HL-60 (cell line): Measurements from ENCODE around the gene JAG1.

ENCODE experiments used
- DNase-seq, 2 experiments: peaks; one replicate each; pipeline ENCODE4 v3.0.0-alpha.2; 2010 to 2020; ENCODE audit warnings: low read depth in 1 of 2, low spot score in 1 of 2
- H3K27ac ChIP-seq: fragments of 250-450 bp; sonication (Bioruptor Pico); replicated peaks from 2 replicates; pipeline ENCODE4 v1.5.1; 2020; ENCODE audit warnings: mild to moderate bottlenecking, moderate library complexity
- H3K27me3 ChIP-seq: fragments of 250-450 bp; sonication (Bioruptor Pico); 2 replicates; pipeline ENCODE4 v1.5.1; 2021; ENCODE audit warnings: mild to moderate bottlenecking, moderate library complexity; ENCODE audit not compliant: insufficient read depth, poor library complexity, severe bottlenecking
- H3K4me3 ChIP-seq: replicated peaks from 2 replicates; pipeline ENCODE4 v1.5.1; 2011; ENCODE audit warnings: mild to moderate bottlenecking, control low read depth, low read length; ENCODE audit not compliant: insufficient read depth
- GABPA ChIP-seq: IDR thresholded peaks from 2 replicates; pipeline ENCODE4 v1.6.1; 2012; ENCODE audit warnings: low read depth
- POLR2AphosphoS5 ChIP-seq: IDR thresholded peaks from 2 replicates; pipeline ENCODE4 v1.6.1; 2012; ENCODE audit warnings: low read depth
- SPI1 ChIP-seq: IDR thresholded peaks from 2 replicates; pipeline ENCODE4 v1.6.1; 2012; ENCODE audit warnings: low read depth, mild to moderate bottlenecking, borderline replicate concordance
- TF ChIP-seq, protein P1 (sequence below): IDR thresholded peaks from 2 replicates; pipeline ENCODE4 v1.6.1; 2012; ENCODE audit warnings: low read depth; ENCODE audit not compliant: insufficient replicate concordance
- TF ChIP-seq, protein P2 (sequence below): IDR thresholded peaks from one replicate; pipeline ENCODE4 v1.5.1; 2011; ENCODE audit warnings: low read length, control low read depth, inconsistent platforms; ENCODE audit not compliant: insufficient read depth

Gene JAG1

DNA sequence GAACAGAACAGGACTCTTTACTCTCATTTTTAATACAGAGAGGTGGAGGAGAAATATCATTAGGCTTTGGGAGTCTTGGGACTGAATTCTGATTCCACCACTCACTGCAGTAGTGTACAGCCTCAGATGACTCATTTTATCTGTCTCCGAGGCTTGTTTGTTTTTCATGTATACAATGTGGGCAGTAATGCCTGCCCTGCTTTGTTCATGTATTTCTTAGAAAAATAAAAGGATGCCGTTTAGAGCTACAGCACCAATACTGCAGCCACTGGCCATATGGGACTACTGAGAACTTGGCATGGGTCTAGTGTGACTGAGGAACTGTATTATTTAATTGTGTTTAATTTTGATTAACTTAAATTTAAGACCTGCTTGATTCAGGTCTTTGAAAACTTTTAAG is 41.2 kb upstream of the JAG1 start:
- no peak for TF ChIP-seq POLR2AphosphoS5
- TF ChIP-seq GABPA = no peak
- TF ChIP-seq, protein P1, sequence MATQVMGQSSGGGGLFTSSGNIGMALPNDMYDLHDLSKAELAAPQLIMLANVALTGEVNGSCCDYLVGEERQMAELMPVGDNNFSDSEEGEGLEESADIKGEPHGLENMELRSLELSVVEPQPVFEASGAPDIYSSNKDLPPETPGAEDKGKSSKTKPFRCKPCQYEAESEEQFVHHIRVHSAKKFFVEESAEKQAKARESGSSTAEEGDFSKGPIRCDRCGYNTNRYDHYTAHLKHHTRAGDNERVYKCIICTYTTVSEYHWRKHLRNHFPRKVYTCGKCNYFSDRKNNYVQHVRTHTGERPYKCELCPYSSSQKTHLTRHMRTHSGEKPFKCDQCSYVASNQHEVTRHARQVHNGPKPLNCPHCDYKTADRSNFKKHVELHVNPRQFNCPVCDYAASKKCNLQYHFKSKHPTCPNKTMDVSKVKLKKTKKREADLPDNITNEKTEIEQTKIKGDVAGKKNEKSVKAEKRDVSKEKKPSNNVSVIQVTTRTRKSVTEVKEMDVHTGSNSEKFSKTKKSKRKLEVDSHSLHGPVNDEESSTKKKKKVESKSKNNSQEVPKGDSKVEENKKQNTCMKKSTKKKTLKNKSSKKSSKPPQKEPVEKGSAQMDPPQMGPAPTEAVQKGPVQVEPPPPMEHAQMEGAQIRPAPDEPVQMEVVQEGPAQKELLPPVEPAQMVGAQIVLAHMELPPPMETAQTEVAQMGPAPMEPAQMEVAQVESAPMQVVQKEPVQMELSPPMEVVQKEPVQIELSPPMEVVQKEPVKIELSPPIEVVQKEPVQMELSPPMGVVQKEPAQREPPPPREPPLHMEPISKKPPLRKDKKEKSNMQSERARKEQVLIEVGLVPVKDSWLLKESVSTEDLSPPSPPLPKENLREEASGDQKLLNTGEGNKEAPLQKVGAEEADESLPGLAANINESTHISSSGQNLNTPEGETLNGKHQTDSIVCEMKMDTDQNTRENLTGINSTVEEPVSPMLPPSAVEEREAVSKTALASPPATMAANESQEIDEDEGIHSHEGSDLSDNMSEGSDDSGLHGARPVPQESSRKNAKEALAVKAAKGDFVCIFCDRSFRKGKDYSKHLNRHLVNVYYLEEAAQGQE = no peak
- no peak for TF ChIP-seq SPI1
- TF ChIP-seq, protein P2, sequence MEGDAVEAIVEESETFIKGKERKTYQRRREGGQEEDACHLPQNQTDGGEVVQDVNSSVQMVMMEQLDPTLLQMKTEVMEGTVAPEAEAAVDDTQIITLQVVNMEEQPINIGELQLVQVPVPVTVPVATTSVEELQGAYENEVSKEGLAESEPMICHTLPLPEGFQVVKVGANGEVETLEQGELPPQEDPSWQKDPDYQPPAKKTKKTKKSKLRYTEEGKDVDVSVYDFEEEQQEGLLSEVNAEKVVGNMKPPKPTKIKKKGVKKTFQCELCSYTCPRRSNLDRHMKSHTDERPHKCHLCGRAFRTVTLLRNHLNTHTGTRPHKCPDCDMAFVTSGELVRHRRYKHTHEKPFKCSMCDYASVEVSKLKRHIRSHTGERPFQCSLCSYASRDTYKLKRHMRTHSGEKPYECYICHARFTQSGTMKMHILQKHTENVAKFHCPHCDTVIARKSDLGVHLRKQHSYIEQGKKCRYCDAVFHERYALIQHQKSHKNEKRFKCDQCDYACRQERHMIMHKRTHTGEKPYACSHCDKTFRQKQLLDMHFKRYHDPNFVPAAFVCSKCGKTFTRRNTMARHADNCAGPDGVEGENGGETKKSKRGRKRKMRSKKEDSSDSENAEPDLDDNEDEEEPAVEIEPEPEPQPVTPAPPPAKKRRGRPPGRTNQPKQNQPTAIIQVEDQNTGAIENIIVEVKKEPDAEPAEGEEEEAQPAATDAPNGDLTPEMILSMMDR = no peak
- Histone ChIP-seq H3K27me3 (no peaks in the 10 kb centered on the region), H3K27ac (no peak overlapping the region), H3K4me3 (no peak overlapping the region)
- no peak for DNase-seq

DNA sequence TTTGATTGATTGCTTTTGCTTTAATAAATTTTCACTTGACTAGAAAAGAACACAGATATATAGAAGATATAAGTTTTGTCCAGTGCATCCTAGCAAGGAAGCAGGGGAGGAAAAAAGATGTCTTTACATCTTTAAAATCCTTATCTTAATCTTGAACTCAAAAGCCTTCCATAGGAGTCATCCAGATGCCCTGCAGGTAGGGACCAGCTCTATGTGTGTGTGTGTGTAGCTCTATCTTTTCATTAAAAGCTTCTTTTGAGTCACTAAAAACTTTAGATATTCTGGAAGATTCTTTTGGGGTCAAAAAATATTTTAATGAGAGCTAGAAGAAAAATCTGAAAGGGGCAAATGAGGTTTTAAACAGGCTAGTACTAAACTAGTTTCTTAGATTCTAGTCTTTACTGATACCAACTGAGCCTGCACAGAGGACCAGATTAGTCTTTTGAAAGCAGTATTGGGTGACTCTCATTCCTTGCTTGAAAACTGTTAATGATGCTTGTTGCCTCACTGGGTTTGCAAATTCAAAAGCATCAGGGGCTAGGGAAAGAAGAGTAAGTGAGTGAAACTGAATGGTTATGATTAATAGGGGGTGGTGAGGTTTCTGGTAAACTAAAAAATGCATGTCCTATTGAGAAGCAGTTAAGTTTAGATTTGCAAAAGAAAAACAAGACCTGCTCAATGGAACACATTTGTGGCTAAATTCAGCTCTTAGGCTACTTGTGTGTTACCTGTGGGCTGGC is 40.6 kb upstream of the JAG1 start:
- no peak overlapping the region for H3K4me3 ChIP-seq
- DNase-seq = no peak
- H3K27ac ChIP-seq = no peak overlapping the region
- no peaks in the 10 kb centered on the region for H3K27me3 ChIP-seq
- no peak for TF ChIP-seq GABPA

DNA sequence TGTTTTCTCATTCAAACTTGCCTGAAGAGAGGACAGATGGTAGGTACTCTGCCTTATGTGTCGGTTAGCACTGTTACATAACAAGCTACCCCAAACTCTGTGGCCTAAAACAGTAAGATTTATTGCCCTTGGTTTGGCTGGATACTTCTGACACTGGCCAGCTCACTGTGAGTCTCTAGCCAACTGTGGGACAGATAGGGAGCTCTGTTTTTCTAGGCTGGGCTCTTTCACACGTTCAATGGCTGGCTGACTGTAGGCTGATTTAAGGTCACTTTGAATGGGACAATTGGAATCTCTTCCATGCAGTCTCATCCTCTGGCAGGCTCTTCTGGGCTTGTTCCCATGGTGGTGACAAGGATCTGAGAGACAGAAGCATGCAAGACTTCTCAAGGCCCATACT is 39.4 kb upstream of the JAG1 start:
- H3K27me3 ChIP-seq = no peaks in the 10 kb centered on the region
- TF ChIP-seq, protein P2 = no peak
- TF ChIP-seq, protein P1 = no peak
- TF ChIP-seq GABPA (no peak), POLR2AphosphoS5 (no peak), SPI1 (no peak)
- no peak overlapping the region for H3K27ac ChIP-seq
- H3K4me3 ChIP-seq = no peak overlapping the region
- DNase-seq = no peak

DNA sequence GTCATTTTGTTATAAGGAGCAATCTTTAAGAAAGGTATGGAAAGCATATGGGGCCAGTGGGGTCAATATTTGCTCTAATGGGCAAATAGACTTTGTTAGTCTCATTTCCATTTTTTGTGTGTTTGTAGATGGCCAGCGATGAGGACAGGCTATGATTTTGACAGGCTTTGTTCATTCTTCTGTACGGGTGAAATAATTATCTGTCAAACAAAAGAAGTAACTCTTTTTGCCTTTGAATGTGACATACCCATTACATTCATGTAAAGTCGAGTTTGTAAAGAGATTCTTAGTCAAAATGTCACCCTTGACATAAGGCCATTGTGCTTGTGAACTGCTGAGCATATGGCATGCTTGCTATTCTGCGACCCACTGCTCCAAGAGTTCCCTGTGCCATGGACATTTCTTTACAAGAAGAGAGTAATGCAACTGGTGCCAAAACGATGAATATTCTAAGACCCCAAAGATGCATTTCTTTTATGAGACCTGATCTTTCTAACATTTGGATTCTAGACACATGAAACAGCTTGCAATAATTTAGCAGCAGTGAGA is 38.2 kb upstream of the JAG1 start:
- Histone ChIP-seq H3K27ac (no peak overlapping the region), H3K4me3 (no peak overlapping the region), H3K27me3 (no peaks in the 10 kb centered on the region)
- TF ChIP-seq POLR2AphosphoS5 (no peak), SPI1 (no peak), GABPA (no peak)
- TF ChIP-seq, protein P2 = no peak
- TF ChIP-seq, protein P1 = no peak
- no peak for DNase-seq
